ENCODE results near the gene HDAC9.

DNA sequence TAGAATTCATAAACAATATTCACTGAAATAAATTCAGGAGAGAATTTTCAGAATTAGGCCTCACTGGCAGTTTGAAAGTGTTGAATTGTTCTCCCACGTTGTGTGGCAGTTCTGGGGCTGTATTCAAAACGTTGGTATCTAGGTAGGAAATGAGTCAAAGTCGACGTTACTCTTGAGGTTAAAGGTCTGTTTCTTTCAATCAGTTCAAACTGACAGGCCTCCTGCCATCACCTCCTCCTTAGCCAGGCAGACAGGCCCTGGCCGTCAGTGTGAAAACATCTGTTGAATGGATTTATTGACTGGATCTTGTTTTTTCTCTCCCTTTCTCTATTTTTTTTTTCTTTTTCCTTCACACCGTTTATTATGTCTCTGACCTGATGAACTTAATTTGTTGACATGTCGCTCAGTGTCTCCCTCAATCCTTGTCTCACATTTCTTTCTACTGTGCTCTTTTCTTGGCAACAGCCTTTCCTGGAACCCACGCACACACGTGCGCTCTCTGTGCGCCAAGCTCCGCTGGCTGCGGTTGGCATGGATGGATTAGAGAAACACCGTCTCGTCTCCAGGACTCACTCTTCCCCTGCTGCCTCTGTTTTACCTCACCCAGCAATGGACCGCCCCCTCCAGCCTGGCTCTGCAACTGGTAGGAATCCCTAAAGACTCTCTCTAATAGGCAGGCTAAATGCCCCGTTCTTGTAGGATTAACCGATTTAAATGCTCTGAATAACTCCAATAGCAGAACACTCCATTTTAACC lies 231.7 kb downstream of the HDAC9 start:
- TF ChIP-seq, protein P1, sequence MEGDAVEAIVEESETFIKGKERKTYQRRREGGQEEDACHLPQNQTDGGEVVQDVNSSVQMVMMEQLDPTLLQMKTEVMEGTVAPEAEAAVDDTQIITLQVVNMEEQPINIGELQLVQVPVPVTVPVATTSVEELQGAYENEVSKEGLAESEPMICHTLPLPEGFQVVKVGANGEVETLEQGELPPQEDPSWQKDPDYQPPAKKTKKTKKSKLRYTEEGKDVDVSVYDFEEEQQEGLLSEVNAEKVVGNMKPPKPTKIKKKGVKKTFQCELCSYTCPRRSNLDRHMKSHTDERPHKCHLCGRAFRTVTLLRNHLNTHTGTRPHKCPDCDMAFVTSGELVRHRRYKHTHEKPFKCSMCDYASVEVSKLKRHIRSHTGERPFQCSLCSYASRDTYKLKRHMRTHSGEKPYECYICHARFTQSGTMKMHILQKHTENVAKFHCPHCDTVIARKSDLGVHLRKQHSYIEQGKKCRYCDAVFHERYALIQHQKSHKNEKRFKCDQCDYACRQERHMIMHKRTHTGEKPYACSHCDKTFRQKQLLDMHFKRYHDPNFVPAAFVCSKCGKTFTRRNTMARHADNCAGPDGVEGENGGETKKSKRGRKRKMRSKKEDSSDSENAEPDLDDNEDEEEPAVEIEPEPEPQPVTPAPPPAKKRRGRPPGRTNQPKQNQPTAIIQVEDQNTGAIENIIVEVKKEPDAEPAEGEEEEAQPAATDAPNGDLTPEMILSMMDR (IDR thresholded peaks at IDR 0.05), result no peak
- TF ChIP-seq POLR2A (IDR thresholded peaks at IDR 0.05) (no peak), POLR2AphosphoS5 (IDR thresholded peaks at IDR 0.05; ENCODE audit: insufficient read depth in 1 of 2, low read depth in 1 of 2) (no peak)

All from vagina (tissue), 2 donors.